GM06990 (cell line): Measurements from ENCODE around the gene CAPN3.

ENCODE experiments used
- DNase-seq: peaks from one replicate; pipeline ENCODE4 v3.0.0-alpha.2; 2011; ENCODE audit not compliant: insufficient read length; ENCODE audit errors: extremely low read depth
- H3K27me3 ChIP-seq: replicated peaks from 2 replicates; pipeline ENCODE4 v1.6.0; 2011; ENCODE audit warnings: low read length; ENCODE audit not compliant: control insufficient read depth, insufficient read depth
- H3K36me3 ChIP-seq: 2 replicates; pipeline ENCODE4 v1.5.1; 2011; ENCODE audit warnings: low read length; ENCODE audit not compliant: control insufficient read depth, insufficient read depth
- H3K4me3 ChIP-seq: replicated peaks from 2 replicates; pipeline ENCODE4 v1.5.1; 2011; ENCODE audit warnings: low read depth, mild to moderate bottlenecking, control low read depth, low read length
- CTCF ChIP-seq: IDR thresholded peaks from 2 replicates; pipeline ENCODE4 v1.5.1; 2011; ENCODE audit warnings: low read length, control low read depth, mild to moderate bottlenecking, inconsistent platforms; ENCODE audit not compliant: insufficient read depth, poor library complexity, severe bottlenecking

CAPN3 gene

GRCh38 chr15:42421376-42421775 lies 62.1 kb downstream of the CAPN3 start:
- TF ChIP-seq CTCF = no peak
- Histone ChIP-seq H3K36me3 (peaks cover 16% of the 10 kb centered on the region), H3K27me3 (no peaks in the 10 kb centered on the region), H3K4me3 (no peak overlapping the region)
- DNase-seq = no peak

DNA sequence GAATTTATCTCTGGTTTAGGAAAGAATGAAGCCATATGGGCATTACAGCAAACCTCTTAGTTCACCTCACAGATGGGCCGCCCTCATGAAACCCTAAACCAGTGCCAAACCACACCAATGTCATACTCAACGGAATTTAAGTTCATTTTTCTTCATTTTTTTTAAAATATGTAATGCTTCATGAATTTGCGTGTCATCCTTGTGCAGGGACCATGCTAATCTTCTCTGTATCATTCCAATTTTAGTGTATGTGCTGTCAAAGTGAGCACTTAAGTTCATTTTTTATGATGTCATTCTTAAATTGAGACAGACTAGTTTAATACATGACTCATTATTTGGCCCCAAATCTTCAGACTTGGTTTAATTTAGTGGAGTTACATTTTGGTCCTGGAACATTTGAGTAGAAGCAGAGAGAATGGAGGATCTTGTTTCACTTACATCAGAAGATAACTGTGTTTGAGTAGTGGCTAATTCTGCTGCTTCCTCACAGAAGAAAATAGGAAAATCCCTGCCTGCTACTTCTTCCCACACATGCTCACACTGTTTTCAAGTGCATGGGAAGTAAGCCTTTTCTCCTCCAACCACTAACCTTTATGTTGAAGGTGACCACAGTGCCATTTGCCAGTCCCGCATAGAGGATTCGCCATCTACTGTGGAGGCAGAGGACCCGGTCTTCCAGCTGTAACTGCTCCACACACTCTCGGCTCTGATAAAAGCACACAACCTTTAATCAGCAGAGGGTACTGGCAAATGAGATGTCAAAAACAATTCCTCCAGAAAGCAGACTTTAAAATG lies 68.3 kb downstream of the CAPN3 start:
- no peak overlapping the region for H3K4me3 ChIP-seq
- peaks cover 12% of the 10 kb centered on the region for H3K36me3 ChIP-seq
- H3K27me3 ChIP-seq = no peaks in the 10 kb centered on the region
- TF ChIP-seq CTCF = no peak
- DNase-seq = no peak

- no peak for TF ChIP-seq CTCF
- H3K4me3 ChIP-seq = no peak overlapping the region
- H3K36me3 ChIP-seq = peaks cover 10% of the 10 kb centered on the region
- DNase-seq = no peak
- no peaks in the 10 kb centered on the region for H3K27me3 ChIP-seq
These were observed 85.2 kb downstream of the CAPN3 start for GRCh38 chr15:42444415-42445063.

GRCh38 chr15:42445551-42445950 lies 86.2 kb downstream of the CAPN3 start:
- no peak for TF ChIP-seq CTCF
- no peaks in the 10 kb centered on the region for H3K27me3 ChIP-seq
- DNase-seq = no peak
- peaks cover 12% of the 10 kb centered on the region for H3K36me3 ChIP-seq
- no peak overlapping the region for H3K4me3 ChIP-seq

DNA sequence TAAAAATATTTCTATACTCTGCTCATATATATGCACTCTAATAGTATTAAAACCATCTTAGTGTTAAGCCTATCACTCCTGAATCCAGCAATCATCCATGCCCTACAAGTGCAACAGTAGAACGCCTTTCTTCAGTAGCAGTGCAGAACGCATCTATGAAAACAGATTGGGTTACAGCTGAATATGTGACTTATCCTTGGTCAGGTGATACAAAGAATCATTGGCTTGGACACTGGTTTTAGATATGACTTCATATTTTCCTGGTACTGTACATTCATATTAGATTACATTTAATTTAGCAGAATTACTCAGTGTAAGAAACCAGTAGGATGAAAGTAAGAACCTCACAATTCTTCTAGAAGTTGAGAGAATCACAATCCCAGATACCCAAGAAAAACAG lies 88.3 kb downstream of the CAPN3 start:
- Histone ChIP-seq H3K4me3 (no peak overlapping the region), H3K36me3 (peaks cover 9% of the 10 kb centered on the region), H3K27me3 (no peaks in the 10 kb centered on the region)
- no peak for DNase-seq
- no peak for TF ChIP-seq CTCF
